Myocyte (in vitro differentiated cells): ENCODE data around the gene DHX30. TPM values are rescaled to one million over a fixed set of nuclear protein-coding genes. Genes with fewer than 3 reads are reported as not detected.

ENCODE experiments used
- DNase-seq: peaks from one replicate; pipeline ENCODE4 v3.0.0-alpha.2; 2012; ENCODE audit warnings: low read depth
- total RNA-seq: library from RNA; depleted of rRNA; stranded (reverse); fragments of >200 nt; gene quantifications from 2 replicates; pipeline ENCODE4 v1.2.3, GENCODE V29; 2014

The DHX30 gene
- total RNA-seq, 1 donor from 2014 or later, result 90.2 TPM

- DNase-seq, result no peak
These were observed 50.0 kb downstream of the DHX30 start for GRCh38 chr3:47852604-47853602.

DNA sequence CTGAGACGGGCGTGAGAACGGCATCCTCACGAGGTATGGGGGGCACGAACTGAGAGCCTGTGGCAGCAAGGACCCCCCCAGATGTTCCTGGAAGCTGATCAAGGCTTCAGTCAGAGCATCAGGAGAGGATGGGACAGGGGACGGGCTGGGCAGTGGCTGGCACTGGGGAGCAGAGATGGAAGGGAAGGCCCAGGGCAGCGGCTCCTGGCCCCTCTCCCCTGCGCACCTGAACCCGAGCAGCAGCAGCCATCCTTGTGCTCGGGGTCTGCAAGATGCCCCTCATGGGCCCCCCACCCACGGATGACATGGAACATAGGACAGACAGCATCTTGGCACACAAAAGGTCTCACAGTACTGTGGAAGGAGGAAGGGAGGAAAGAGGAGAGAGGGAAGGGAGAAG, 51.3 kb downstream of the DHX30 start:
- no peak for DNase-seq

- DNase-seq, result no peak
These were observed 52.0 kb downstream of the DHX30 start for GRCh38 chr3:47854720-47855455.

DNA sequence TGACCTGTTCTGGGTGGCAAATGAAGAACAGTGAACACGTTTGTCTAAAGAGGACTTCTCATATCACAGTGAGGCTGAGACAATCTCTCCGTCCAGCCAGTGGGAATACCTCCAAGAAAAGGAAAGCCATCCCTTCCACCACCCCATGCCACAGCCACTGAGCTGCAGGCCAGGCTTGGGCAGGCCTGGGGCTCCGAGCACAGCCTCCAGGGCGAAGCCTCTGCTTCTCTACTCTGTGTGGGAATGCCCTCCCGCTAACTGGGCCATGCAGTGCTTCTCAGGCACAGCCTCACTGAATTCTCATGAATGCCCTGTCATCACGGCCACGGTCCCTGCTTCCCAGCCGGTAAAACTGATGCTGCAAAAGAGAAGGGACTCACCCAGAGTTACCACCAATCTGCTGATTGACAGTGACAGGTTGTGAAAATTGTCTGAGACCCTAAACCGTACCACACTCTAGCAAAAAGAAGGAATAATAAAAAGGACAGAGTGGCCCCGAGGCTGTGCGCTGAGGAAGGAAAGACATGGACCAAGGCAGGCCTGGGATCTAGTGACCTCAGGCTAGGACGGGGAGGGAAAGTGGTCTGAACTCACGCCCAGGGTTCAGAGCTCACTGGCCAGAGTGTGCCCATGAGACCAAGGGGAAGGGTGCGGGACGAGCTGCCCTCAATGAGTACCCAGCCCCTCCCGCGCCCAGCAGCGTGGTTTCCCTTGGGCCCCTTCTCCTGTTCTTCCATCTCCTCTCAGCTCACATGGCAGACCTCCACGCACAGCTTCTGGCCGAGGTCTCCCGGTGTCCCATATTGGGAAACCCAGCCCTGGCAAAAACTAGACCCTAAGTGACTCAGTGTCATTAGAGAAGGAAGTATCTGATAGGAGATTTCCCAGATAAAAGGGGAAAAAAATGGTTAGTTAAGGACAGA, 52.8 kb downstream of the DHX30 start:
- DNase-seq, result no peak

- no peak for DNase-seq
These were observed 53.7 kb downstream of the DHX30 start for GRCh38 chr3:47856669-47857068.

GRCh38 chr3:47857151-47857550, 54.2 kb downstream of the DHX30 start:
- no peak for DNase-seq

GRCh38 chr3:47859956-47860605, 57.1 kb downstream of the DHX30 start:
- no peak for DNase-seq

- no peak for DNase-seq
These were observed 60.6 kb downstream of the DHX30 start for GRCh38 chr3:47863391-47864128.

GRCh38 chr3:47865192-47865591, 62.3 kb downstream of the DHX30 start:
- DNase-seq, result peak; percentile 39

GRCh38 chr3:47867451-47868044, 64.6 kb downstream of the DHX30 start:
- no peak for DNase-seq

GRCh38 chr3:47868306-47868705, 65.4 kb downstream of the DHX30 start:
- DNase-seq, result no peak

DNA sequence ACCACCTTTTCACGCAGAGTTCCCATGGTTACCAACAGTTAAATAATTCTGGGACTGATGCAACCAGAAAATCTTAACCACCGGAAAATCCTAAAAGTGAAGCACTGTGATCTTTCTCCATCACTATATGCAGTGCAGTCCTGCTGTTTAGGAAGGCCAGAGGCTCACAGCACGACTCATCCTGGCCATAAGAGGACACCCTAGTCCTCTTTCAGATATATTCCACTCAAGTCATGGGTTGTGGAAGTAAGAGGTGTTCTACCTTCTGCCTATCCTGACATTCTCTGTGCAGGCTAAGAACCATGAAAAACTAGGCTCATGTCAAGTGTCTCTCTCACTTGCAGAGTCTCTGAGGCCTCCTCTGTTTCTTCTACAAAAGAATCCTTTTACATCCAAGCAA, 67.2 kb downstream of the DHX30 start:
- no peak for DNase-seq

DNA sequence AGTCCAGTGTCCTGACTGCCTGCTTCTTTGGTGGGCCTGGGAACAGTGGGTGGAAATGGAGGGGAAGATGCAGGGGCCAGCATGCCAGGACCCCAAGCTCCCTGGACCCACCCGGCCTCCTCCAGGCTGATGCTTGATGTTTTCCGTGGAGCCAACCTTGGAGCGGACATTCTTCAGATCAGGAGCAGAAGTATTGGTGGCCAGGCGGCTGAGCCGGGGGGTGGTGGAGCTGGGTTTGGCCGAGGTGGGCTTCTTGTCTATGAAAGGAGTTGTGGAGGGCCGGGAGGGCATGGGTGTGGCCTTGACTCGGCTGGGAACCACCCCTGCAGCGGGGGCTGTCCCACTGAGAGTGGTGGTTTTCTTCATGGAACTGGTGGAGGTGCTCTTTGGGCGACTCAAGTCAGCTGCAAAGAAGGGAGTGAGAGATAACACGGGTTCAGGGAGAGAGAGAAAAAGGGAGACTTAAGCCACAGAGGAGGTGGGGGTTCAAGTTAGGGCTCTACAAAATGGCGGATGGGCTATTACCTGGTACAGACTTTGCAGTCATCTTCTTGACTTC, 67.8 kb downstream of the DHX30 start:
- DNase-seq, result no peak

GRCh38 chr3:47871389-47871788, 68.5 kb downstream of the DHX30 start:
- DNase-seq, result no peak

GRCh38 chr3:47872916-47873315, 70.0 kb downstream of the DHX30 start:
- DNase-seq, result no peak

DNA sequence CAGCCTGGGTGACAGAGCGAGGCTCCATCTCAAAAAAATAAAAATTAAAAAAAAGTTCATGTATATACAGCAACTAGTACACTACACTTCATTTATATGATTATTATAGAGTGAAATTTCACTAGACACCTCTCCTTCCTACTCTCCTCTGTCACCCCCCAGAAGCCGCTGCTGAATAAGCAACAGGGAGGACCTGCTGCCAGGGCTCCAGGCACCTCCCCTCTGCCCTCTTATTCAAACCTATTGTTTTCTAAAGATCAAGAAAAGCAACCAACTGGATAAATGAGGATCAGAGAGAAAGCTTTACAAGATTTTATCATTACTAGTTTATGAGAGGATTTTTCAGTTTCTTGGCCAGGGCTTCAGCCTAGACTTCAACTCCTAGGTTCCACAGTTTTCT, 71.5 kb downstream of the DHX30 start:
- DNase-seq, result no peak

GRCh38 chr3:47874913-47875312, 72.0 kb downstream of the DHX30 start:
- DNase-seq, result no peak

DNA sequence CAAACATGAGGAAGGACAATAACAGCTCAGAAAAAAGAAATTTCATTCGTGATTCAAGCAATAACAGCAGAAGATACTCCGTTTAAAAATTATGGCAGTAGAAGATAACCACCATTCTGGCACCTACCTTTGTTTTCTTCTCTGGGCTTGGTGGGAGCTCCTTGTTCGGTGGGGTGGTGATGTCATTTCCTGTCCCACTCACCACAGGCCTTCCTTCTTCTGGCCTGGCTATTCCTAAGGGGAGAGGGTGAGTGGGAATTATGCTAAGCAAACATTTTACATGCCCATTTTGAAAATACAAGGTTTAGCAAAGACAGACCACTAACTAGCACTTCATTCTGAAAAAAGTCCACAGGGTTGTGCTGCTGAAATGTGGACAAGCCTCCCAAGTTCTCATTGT, 74.4 kb downstream of the DHX30 start:
- DNase-seq, result no peak

DNA sequence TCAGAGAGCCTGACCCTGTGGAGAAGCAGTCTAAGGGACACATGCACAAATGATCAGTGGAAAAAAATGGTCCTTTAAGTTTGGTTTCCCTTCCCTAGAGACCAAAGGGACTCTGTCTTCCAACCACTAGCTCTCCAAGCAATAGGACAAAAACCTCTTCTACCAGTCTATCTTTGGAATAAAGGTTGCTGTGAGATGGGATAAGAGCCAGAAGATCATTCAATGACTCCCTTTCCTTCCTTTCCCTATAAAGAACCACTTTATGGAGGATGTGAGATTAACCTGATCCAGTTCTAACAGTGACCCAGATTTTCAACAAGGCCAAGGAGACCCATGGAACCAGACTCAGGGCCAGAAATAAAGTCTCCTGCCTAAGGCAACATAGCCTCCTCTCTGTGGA, 74.8 kb downstream of the DHX30 start:
- DNase-seq, result no peak
